ENCODE measurements around the gene CDKAL1.

CDKAL1 gene

DNA sequence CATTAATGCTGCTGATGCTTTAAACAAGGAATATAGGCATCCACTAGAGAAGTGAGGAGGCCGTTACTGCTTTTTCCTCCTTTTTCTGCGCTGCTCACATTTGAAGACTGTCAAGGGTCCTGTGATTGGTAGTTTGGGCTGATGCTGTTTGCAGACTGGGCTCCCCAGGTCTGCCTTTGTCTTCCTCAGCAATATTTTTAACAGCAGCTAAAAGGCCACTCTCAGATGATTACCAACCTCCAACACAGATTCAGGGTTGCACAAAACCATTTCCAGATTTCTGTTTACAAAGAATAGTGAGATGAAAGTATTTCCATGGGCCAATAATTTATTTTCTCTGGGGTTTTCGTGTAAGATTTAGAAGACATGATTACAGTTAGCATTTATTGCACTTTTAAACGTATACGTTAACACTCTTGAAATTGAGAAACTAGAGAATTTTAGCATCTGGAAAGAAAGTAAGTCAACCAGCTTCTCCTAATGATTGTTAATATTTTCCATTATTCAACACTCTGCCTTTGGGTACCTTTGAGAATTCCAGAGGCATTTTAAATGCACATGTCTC, 584.0 kb downstream of the CDKAL1 start:
- H3K79me2 ChIP-seq (ENCODE audit: low read length): no peaks in the 10 kb centered on the region
- H3K27ac ChIP-seq (ENCODE audit: low read length): no peak overlapping the region
- H4K20me1 ChIP-seq (ENCODE audit: insufficient read depth, low read length): no peaks in the 10 kb centered on the region
- no peaks in the 10 kb centered on the region for H3K9me3 ChIP-seq (replicated peaks; ENCODE audit: insufficient read depth, low read length)
- H3K4me2 ChIP-seq (ENCODE audit: low read depth, low read length): no peak overlapping the region
- H3K27me3 ChIP-seq (replicated peaks; ENCODE audit: insufficient read depth, low read length): no peaks in the 10 kb centered on the region
- H3K4me1 ChIP-seq (ENCODE audit: low read length): no peaks in the 10 kb centered on the region
- no peaks in the 10 kb centered on the region for H3K9me2 ChIP-seq (replicated peaks; ENCODE audit: insufficient read depth, low read length)
- TF ChIP-seq EZH2phosphoT487 (IDR thresholded peaks at IDR 0.05; ENCODE audit: low read length) (no peak), EZH2 (optimal IDR thresholded peaks at IDR 0.05; ENCODE audit: low read depth, low read length) (no peak), CTCF (IDR thresholded peaks at IDR 0.05; ENCODE audit: low read length) (no peak)
- no peak overlapping the region for H2AFZ ChIP-seq (ENCODE audit: low read length)
- no peak overlapping the region for H3K4me3 ChIP-seq (ENCODE audit: low read length)
- H3K36me3 ChIP-seq (replicated peaks; ENCODE audit: insufficient read depth, low read length): no peaks in the 10 kb centered on the region
- no peak for DNase-seq
- H3F3A ChIP-seq (ENCODE audit: insufficient read depth, low read length): no peaks in the 10 kb centered on the region
- no peak overlapping the region for H3K9ac ChIP-seq (ENCODE audit: low read length)

- H3K79me2 ChIP-seq (ENCODE audit: low read length): no peaks in the 10 kb centered on the region
These were observed 587.4 kb downstream of the CDKAL1 start for GRCh38 chr6:21121636-21122136.

DNA sequence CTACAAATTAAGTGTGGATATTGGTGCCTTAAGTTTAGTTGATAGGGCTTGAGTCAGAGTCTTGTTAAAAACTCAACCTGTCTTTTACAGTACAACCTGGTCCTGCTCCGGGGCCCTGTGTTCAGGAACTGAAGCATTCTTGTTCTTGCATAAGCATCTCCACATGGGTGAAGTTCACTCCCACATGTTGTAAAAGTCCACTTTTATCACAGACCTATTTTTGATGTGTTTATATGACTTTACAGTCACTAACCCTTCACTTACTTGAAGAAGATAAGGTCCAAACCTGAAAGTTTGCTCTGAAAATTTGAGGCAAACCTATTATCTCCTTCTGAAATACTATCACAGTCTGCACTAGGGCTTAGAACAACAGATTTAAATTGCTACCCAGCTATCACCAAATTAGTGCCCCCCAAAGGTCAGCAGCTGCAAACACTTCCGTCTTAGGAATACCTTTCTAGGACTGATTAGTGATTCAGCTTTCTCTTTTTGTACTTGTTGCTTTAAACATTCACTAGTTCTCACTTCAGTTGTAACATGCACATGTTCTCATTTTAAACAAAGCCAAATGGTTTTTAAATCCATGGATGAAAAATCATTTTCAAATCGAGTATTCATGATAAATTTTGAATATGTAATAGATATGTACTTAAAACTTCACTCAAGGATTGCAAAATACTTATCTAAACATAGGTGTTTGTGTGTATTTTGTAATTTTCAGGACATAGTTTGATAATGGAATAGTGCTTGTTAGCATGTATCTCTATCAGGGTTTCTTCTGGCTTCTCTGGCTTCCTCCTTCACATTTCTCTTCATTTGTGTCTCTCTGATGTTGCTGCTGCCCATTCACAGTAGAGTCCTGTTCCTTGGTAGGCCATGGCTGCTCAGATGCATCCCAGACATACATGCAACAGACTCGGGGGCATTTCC, 589.5 kb downstream of the CDKAL1 start:
- H3K4me1 ChIP-seq (ENCODE audit: low read length): no peaks in the 10 kb centered on the region
- no peak overlapping the region for H3K27ac ChIP-seq (ENCODE audit: low read length)
- no peaks in the 10 kb centered on the region for H3K9me2 ChIP-seq (replicated peaks; ENCODE audit: insufficient read depth, low read length)
- no peak overlapping the region for H2AFZ ChIP-seq (ENCODE audit: low read length)
- no peak overlapping the region for H3K9ac ChIP-seq (ENCODE audit: low read length)
- H3K4me2 ChIP-seq (ENCODE audit: low read depth, low read length): no peak overlapping the region
- no peaks in the 10 kb centered on the region for H3K79me2 ChIP-seq (ENCODE audit: low read length)
- no peak overlapping the region for H3K4me3 ChIP-seq (ENCODE audit: low read length)
- no peak for DNase-seq
- no peaks in the 10 kb centered on the region for H3K36me3 ChIP-seq (replicated peaks; ENCODE audit: insufficient read depth, low read length)
- H3F3A ChIP-seq (ENCODE audit: insufficient read depth, low read length): no peaks in the 10 kb centered on the region
- H3K27me3 ChIP-seq (replicated peaks; ENCODE audit: insufficient read depth, low read length): no peaks in the 10 kb centered on the region
- no peaks in the 10 kb centered on the region for H3K9me3 ChIP-seq (replicated peaks; ENCODE audit: insufficient read depth, low read length)
- no peaks in the 10 kb centered on the region for H4K20me1 ChIP-seq (ENCODE audit: insufficient read depth, low read length)
- TF ChIP-seq EZH2 (optimal IDR thresholded peaks at IDR 0.05; ENCODE audit: low read depth, low read length): no peak
- no peak for TF ChIP-seq EZH2phosphoT487 (IDR thresholded peaks at IDR 0.05; ENCODE audit: low read length)
- TF ChIP-seq CTCF (IDR thresholded peaks at IDR 0.05; ENCODE audit: low read length): no peak

More at GRCh38 chr6:21121636-21122136, 587.4 kb downstream of the CDKAL1 start:
- Histone ChIP-seq H3K9me3 (replicated peaks; ENCODE audit: insufficient read depth, low read length) (no peaks in the 10 kb centered on the region), H3K9me2 (replicated peaks; ENCODE audit: insufficient read depth, low read length) (no peaks in the 10 kb centered on the region), H3K27ac (ENCODE audit: low read length) (no peak overlapping the region), H3K9ac (ENCODE audit: low read length) (no peak overlapping the region), H4K20me1 (ENCODE audit: insufficient read depth, low read length) (no peaks in the 10 kb centered on the region), H3K4me3 (ENCODE audit: low read length) (no peak overlapping the region), H3K27me3 (replicated peaks; ENCODE audit: insufficient read depth, low read length) (no peaks in the 10 kb centered on the region), H3K4me2 (ENCODE audit: low read depth, low read length) (no peak overlapping the region), H2AFZ (ENCODE audit: low read length) (no peak overlapping the region), H3K36me3 (replicated peaks; ENCODE audit: insufficient read depth, low read length) (no peaks in the 10 kb centered on the region), H3F3A (ENCODE audit: insufficient read depth, low read length) (no peaks in the 10 kb centered on the region), H3K4me1 (ENCODE audit: low read length) (no peaks in the 10 kb centered on the region)
- no peak for DNase-seq
- TF ChIP-seq CTCF (IDR thresholded peaks at IDR 0.05; ENCODE audit: low read length) (no peak), EZH2phosphoT487 (IDR thresholded peaks at IDR 0.05; ENCODE audit: low read length) (no peak), EZH2 (optimal IDR thresholded peaks at IDR 0.05; ENCODE audit: low read depth, low read length) (no peak)
